SU-DHL-6 (cell line): Measurements from ENCODE around the gene KLF1.

Experiments
- H2AFZ ChIP-seq: fragments of 200-600 bp; sonication (generic); 2 replicates; pipeline ENCODE4 v1.6.1; 2014; ENCODE audit warnings: low read depth, mild to moderate bottlenecking, moderate library complexity, mixed read lengths, antibody characterized with exemption, low read length; ENCODE audit not compliant: severe bottlenecking
- H3F3A ChIP-seq: fragments of 200-600 bp; shearing (Covaris generic); 2 replicates; pipeline ENCODE4 v1.6.0; 2016; ENCODE audit warnings: antibody characterized with exemption, mild to moderate bottlenecking; ENCODE audit not compliant: insufficient read depth
- H3K27ac ChIP-seq: fragments of 200-600 bp; sonication (generic); 2 replicates; pipeline ENCODE4 v1.5.1; 2016; ENCODE audit warnings: low read depth, mild to moderate bottlenecking, low read length, moderate library complexity, mixed read lengths
- H3K27me3 ChIP-seq: fragments of 200-600 bp; sonication (generic), shearing (Covaris generic); 2 replicates; pipeline ENCODE4 v1.6.0; 2014; ENCODE audit warnings: mild to moderate bottlenecking, low read length
- H3K36me3 ChIP-seq: fragments of 200-600 bp; sonication (generic); 2 replicates; pipeline ENCODE4 v1.6.1; 2014; ENCODE audit warnings: mild to moderate bottlenecking, low read length, mixed read lengths
- H3K4me2 ChIP-seq: fragments of 300-600, 200-600 bp; shearing (Covaris generic), sonication (generic); 2 replicates; pipeline ENCODE4 v1.6.0; 2014; ENCODE audit warnings: low read length, low read depth, mild to moderate bottlenecking; ENCODE audit not compliant: poor library complexity, severe bottlenecking
- H3K4me3 ChIP-seq: fragments of 200-600 bp; sonication (generic); 2 replicates; pipeline ENCODE4 v1.5.1; 2014; ENCODE audit warnings: antibody characterized with exemption, low read length, mild to moderate bottlenecking, mixed read lengths; ENCODE audit not compliant: insufficient read depth, poor library complexity, severe bottlenecking
- H3K79me2 ChIP-seq: fragments of 200-600 bp; sonication (generic); 2 replicates; pipeline ENCODE4 v1.6.1; 2014; ENCODE audit warnings: mild to moderate bottlenecking, low read length, moderate library complexity; ENCODE audit not compliant: insufficient read depth
- H3K9ac ChIP-seq: fragments of 200-600 bp; sonication (generic); 2 replicates; pipeline ENCODE4 v1.7.0; 2014; ENCODE audit warnings: mild to moderate bottlenecking, low read length
- H3K9me2 ChIP-seq: fragments of 200-600 bp; sonication (generic); replicated peaks from 2 replicates; pipeline ENCODE4 v1.6.1; 2014; ENCODE audit warnings: low read length; ENCODE audit not compliant: insufficient read depth
- H3K9me3 ChIP-seq: fragments of 200-600 bp; sonication (generic); 2 replicates; pipeline ENCODE4 v1.6.1; 2014; ENCODE audit warnings: low read length, mixed read lengths; ENCODE audit not compliant: insufficient read depth
- H4K20me1 ChIP-seq: fragments of 200-600 bp; sonication (generic); 2 replicates; pipeline ENCODE4 v1.6.1; 2014; ENCODE audit warnings: low read depth, mild to moderate bottlenecking, antibody characterized with exemption, low read length, moderate library complexity, mixed read lengths
- CTCF ChIP-seq: fragments of 200-600 bp; sonication (generic); IDR thresholded peaks from one replicate; pipeline ENCODE4 v1.5.1; 2017; ENCODE audit warnings: antibody characterized with exemption, mild to moderate bottlenecking, low read length, moderate library complexity; ENCODE audit not compliant: insufficient read depth, poor library complexity, severe bottlenecking
- EZH2phosphoT487 ChIP-seq: fragments of 200-600 bp; sonication (generic), shearing (Covaris generic); conservative IDR thresholded peaks from 2 replicates; pipeline ENCODE4 v1.6.1; 2018; ENCODE audit warnings: mild to moderate bottlenecking, antibody characterized with exemption, low read length, moderate library complexity, mixed read lengths

The KLF1 gene

GRCh38 chr19:12859546-12859945, 27.5 kb downstream of the KLF1 start:
- no peaks in the 10 kb centered on the region for H3K27me3 ChIP-seq
- H3K9me2 ChIP-seq: no peaks in the 10 kb centered on the region
- H3K79me2 ChIP-seq: no peaks in the 10 kb centered on the region
- no peaks in the 10 kb centered on the region; the same call in 1 of the 2 replicates for H3F3A ChIP-seq
- no peaks in the 10 kb centered on the region for H4K20me1 ChIP-seq
- no peaks in the 10 kb centered on the region for H3K36me3 ChIP-seq
- no peaks in the 10 kb centered on the region for H3K9me3 ChIP-seq
- no peak overlapping the region for H3K9ac ChIP-seq
- H2AFZ ChIP-seq: no peak overlapping the region
- no peak overlapping the region for H3K27ac ChIP-seq
- H3K4me3 ChIP-seq: no peak overlapping the region
- no peak overlapping the region for H3K4me2 ChIP-seq
- no peak for TF ChIP-seq CTCF
- no peak for TF ChIP-seq EZH2phosphoT487

- Histone ChIP-seq H3K9ac (no peak overlapping the region), H3K9me2 (no peaks in the 10 kb centered on the region), H3K79me2 (no peaks in the 10 kb centered on the region), H3K36me3 (no peaks in the 10 kb centered on the region), H3K27ac (no peak overlapping the region), H2AFZ (no peak overlapping the region), H3K4me3 (no peak overlapping the region), H3K27me3 (no peaks in the 10 kb centered on the region), H3K9me3 (no peaks in the 10 kb centered on the region), H3F3A (no peaks in the 10 kb centered on the region; the same call in 1 of the 2 replicates), H4K20me1 (no peaks in the 10 kb centered on the region), H3K4me2 (no peak overlapping the region)
- TF ChIP-seq EZH2phosphoT487: no peak
- no peak for TF ChIP-seq CTCF
These were observed 28.7 kb downstream of the KLF1 start for GRCh38 chr19:12858041-12858928.

GRCh38 chr19:12856653-12857052, 30.3 kb downstream of the KLF1 start:
- no peak overlapping the region for H2AFZ ChIP-seq
- no peaks in the 10 kb centered on the region for H3K79me2 ChIP-seq
- H4K20me1 ChIP-seq: no peaks in the 10 kb centered on the region
- no peak overlapping the region for H3K9ac ChIP-seq
- H3K9me2 ChIP-seq: no peaks in the 10 kb centered on the region
- no peak overlapping the region for H3K4me2 ChIP-seq
- no peaks in the 10 kb centered on the region for H3K27me3 ChIP-seq
- H3K27ac ChIP-seq: no peak overlapping the region
- H3K4me3 ChIP-seq: no peak overlapping the region
- H3K36me3 ChIP-seq: no peaks in the 10 kb centered on the region
- no peaks in the 10 kb centered on the region; the same call in 1 of the 2 replicates for H3F3A ChIP-seq
- no peaks in the 10 kb centered on the region for H3K9me3 ChIP-seq
- no peak for TF ChIP-seq EZH2phosphoT487
- no peak for TF ChIP-seq CTCF
